DMS79 treated with DMSO at 0.1 percent for 48 hours (cell line): ENCODE results near the gene MAD1L1.

Experiments
- DNase-seq: peaks from one replicate; lab custom pipeline; 2025; lab: John Stamatoyannopoulos, UW

MAD1L1 gene

DNA sequence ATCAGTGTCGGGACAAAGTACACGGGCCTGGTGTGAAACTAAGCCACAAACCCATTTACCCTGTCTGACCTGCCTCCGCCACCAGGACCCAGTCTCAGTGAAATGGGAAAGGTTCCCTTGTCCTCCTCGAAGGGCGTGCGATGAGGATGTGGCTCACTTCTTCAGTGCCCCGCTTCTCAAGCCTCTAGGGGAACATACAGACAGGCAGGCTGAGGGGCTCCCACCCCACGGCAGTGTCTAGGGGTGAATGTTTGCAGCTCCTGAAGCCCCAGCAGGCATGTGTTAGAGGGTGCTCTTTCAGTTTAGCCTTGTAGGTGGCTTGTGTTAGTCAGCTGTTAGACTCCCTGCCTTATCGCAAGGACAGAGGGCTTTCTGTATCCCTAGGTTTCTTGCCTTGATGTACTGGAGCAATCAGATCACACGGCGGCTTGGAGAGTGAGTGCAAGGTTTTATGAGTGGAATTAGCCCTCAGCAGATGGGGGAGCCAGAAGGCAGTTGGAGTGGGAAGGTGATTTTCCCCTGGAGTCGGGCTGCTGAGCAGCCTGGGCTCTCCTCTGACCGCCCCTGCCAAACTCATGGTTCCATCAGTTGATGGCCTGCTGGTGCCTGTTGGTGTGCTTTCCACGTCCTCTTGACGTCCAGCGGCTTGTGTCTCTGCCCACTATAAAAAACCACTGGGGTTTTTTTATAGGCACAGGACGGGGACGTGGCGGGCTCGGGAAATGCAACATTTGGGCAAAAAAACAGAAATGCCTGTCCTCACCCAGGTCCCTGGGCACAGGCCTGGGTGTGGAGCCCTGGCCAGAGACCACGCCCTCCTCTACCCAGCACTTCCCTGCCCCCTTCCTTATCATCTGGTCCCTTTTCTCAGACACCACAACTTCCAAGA, 10.0 kb upstream of the MAD1L1 start:
- DNase-seq = no peak

DNA sequence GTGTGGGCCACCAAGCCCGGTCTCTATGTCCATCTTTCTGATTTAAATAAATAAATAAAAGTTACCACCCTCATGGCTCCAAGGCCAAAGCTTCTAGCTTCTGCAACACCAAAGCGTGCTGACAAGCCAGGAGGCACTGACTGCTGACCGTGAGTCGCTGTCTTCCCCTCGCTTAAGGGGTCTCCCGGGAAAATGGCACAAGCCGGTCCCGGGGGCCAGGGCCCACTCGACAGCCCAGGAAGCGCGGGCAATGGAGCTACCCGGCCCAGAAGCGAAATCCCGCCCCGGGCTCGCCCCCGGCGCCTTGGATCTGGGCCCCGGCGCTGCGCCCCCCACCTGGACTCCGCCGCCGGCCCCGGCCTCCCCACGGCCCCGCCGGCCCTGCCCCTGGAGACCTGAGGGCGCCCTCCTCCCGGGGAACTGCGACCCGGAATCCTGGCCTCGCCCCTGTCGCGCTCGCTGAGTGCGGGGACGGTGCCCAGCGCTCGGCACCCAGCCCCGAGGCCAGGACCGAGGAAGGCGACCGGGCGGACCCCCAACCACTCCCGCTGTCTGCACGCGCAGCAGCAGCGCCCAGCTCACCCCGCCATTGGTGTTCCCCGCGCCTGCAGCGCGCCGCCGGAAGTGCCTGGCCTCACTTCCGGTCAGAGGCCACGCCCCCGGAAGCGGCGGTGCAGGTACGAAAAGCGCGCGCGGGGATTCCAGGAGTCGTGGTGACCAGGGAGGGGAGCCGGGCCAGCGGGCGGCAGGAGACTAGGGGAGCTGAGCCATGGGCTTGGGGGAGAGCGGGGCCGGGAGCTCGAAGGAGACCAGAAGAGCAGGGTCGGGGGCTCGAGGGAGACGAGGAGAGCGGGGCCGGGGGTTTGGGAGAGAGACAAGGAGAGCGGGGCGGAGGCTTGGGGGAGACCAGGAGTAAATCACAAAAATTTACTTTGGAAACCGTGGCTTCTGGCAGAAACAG, 9.1 kb upstream of the MAD1L1 start, which contains the start of the genes MRM2 and NUDT1:
MRM2 (minus strand) TSS at position 626 of the 961 bp plus-strand sequence; CDS start at position 590, 36 bp downstream.
NUDT1 (plus strand) TSS at position 647 of the 961 bp plus-strand sequence. CDS start 2,349 bp downstream, outside the sequence.
- DNase-seq = peak; percentile 77

DNA sequence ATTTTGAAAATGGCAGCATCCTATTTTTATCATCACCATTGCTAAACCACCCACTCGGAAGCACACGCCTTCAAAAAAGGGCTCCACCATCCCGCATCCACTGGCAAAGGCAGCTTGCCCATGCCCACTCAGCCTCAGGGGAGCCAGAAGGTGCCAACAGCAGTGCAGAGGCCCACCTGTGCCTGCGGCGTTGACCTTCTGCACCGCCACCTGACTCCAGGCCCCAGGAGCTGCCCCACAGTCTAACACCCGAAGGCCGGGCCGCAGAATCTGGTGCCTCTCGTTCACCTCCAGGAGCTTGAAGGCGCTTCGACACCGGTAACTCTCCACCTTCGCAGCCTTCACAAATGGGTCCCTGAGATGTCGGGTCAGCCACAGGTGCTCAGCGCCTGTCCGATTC, 6.5 kb upstream of the MAD1L1 start:
- no peak for DNase-seq

DNA sequence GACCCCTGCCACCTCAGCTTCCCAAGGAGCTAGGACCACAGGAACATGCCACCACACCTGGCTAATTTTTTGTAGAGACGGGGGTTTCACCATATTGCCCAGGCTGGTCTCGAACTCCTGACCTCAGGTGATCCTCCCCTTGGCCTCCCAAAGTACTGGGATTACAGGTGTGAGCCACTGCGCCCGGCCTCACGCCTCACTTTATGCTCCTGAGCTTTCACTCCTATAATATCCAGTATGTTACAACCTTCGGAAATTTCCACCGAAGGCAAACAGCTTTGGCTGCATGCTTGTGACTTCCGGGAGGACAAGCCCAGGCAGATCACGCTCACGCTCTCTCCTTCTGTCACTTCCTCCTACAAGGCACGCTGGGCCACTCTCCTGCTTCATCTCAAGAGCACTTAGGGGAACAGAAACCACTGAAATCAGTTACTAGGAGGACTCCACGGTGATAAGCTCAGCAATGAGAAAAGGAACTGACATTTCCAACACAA, 4.4 kb upstream of the MAD1L1 start:
- DNase-seq = peak; percentile 94

GRCh38 chr7:2233926-2234325, 1.2 kb upstream of the MAD1L1 start:
- no peak for DNase-seq

- peak; percentile 13 for DNase-seq
These were observed 566 bp downstream of the MAD1L1 start for GRCh38 chr7:2231992-2232765.

DNA sequence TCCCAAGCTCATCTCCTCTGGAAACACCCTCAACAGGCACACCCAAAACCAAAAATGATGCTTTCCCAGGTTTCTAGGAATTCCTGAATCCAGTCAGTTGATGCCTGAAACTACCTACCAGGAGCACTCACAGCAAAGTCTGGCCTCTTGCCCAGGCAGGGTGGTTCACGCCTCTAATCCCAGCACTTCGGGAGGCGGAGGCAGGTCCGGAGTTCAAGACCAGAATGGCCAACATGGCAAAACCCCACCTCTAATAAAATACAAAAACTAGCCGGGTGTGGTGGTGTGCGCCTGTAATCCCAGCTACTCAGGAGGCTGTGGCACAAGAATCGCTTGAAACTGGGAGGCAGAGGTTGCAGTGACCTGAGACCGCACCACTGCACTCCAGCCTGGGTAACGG, 1.9 kb downstream of the MAD1L1 start:
- no peak for DNase-seq

GRCh38 chr7:2230226-2230625, 2.5 kb downstream of the MAD1L1 start:
- no peak for DNase-seq

- no peak for DNase-seq
These were observed 3.3 kb downstream of the MAD1L1 start for GRCh38 chr7:2229467-2229866.

DNA sequence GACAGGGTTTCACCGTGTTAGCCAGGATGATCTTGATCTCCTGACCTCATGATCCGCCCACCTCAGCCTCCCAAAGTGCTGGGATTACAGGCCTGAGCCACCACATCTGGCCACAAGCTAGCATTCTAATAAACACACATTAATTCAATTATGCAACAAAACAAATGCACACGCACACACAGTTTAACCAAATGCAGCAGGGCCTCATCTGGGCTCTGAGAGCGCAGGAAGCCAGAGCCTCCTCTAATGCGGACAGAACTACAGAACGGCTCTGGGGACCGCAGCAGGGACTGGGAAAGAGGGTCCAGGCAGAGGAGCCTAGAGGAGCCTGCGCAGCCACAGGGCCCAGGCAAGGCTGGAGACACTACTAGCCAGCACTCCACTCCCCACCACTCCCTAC, 3.8 kb downstream of the MAD1L1 start:
- DNase-seq = no peak

- no peak for DNase-seq
These were observed 5.0 kb downstream of the MAD1L1 start for GRCh38 chr7:2227699-2228098.

GRCh38 chr7:2225830-2226229, 6.9 kb downstream of the MAD1L1 start:
- DNase-seq = no peak

DNA sequence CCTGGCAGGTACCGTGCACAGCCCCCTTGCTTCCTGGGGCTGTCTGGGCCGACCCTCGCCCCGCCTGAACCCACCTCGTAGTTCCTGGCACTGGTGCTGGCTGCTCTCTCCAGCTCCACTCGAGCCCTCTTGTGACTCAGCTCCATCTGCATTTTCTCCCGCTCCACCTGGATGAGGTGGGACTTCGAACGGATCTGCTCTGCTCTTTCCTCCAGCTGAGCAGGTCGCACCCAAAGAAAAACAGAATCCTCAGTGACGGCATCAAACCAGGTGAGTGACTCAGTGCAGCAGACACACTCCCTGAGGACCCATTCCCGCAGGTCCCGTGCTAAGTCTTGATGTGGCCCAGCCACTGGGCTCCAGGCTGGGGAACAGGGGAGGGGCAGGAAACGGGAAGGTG, 7.4 kb downstream of the MAD1L1 start:
- DNase-seq = peak; percentile 68

GRCh38 chr7:2224934-2225333, 7.8 kb downstream of the MAD1L1 start:
- peak; percentile 68 for DNase-seq

- DNase-seq = no peak
These were observed 8.2 kb downstream of the MAD1L1 start for GRCh38 chr7:2224491-2224928.

DNA sequence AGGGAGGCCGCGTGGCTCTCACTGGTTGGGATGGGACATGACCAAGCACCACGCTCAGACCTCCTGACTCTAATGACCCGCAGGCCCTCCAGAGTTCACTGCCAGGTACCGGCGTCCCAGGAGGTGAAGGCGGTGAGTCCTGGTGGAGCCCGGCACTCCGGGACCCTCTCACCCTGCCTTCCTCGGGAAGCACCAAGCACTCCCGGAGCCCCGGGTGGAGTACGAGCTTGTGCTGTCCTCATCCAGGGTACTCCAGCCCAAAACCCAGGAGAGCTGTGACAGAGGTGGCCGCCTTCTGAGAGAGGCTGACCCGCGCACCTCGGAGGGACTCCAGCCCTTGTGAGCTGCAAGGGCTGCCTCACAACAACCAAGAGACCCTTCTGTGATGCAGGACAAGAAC, 9.4 kb downstream of the MAD1L1 start:
- no peak for DNase-seq

DNA sequence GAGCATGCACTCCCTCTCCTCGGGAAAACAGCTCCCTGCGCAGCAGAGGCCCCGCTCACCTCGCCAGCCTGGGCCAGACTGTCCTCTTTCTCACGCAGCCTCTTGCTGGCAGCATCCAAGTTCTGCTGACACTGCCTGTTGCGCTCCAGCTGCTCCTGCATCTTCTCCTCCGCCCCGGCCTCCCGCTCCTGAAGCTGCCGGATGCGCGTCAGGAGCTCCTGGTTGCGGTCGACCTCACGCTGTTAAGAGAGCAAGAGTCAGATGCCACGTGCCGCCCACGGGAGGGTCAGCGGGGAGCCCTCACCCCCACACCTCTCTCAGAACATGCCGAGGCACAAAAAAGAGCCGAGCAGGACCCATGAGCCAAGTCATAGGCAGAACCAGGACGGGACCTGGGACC, 10.2 kb downstream of the MAD1L1 start:
- no peak for DNase-seq

- DNase-seq = no peak
These were observed 11.8 kb downstream of the MAD1L1 start for GRCh38 chr7:2220954-2221353.

- DNase-seq = no peak
These were observed 12.2 kb downstream of the MAD1L1 start for GRCh38 chr7:2220506-2220905.

DNA sequence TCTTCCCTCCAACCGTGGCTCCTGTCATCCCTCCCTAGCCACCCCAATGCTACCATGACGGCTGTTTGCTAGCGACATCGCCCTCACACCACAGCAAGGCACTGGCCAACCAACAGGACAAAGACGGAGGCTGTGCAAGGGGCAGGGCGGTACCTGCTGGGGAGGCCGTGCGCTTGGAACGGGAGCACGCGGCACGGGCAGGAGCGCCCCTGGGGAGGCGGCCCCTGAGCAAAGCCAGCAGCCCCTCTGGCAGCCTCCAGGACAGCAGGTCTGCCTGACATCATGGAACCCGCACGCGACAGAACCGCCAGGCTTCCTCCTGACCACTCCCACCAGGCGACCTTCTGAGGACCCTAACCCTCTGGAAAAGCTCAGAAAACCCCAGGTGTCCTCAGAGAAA, 12.7 kb downstream of the MAD1L1 start:
- no peak for DNase-seq

DNA sequence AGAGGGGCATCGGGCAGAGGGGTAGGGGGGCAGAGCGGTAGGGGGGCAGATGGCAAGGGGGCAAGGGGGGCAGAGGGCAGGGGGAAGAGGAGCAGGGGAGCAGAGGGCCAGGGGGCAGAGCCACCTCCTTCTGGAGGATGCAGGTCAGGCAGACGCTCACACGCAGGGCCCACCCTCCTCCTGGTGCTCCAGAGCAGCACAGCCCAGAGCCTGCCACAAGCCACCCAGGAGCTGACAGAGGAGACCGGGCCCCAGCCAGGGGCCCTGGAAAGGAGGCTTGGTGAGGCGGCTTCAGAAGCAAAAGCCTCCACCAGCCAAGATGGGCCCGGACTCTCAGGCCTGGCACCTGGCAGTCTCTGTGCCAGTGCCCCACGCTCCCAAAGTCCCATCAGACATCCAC, 13.1 kb downstream of the MAD1L1 start:
- no peak for DNase-seq

DNA sequence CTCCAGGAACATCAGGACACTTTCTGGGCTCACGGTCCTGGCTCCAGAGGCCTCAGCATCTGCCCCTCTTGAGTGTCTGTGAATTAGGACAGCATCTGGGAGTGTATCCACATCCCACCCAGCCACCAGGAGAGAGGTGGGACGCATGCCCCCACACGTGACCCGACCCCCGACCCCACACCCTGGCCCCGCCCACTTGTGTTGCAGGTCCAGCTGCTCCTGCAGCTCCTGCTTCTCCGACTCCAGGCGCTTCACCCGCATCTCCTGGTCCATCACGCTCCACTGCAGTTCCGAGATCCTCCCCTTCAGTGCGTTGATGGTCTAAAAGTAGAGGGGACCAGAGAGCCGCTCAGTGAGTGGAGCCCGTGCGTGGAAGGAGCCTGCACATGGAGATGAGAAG, 13.6 kb downstream of the MAD1L1 start:
- no peak for DNase-seq
